ENCODE results near the gene HSPA12A.

The HSPA12A gene

GRCh38 chr10:116665541-116666125, 76.7 kb downstream of the HSPA12A start:
- DNase-seq (ENCODE audit: low read depth): no peak

DNA sequence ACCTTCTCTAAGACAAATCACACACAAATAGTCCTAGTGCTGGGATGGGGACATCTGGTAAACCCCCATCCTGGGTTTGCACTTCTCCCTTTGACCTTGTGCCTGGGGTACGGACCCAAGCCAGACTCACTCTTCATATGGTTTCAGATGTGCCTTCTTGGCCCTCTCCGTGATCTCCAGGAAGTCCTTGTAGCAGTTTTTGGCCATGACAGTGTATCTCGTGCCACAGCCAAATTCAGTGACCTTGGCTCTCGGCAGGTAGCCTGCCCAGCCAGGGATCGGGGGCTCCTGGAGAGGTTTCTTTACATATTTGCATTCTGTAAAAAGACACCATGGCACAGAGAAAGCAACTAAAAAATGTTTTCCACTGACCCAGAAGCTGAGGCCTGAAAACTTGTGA, 77.7 kb downstream of the HSPA12A start:
- no peak for DNase-seq (ENCODE audit: low read depth)

- no peak for DNase-seq (ENCODE audit: low read depth)
Measured at GRCh38 chr10:116663342-116663741, 79.0 kb downstream of the HSPA12A start.

- no peak for DNase-seq (ENCODE audit: low read depth)
Measured at GRCh38 chr10:116660860-116661259, 81.5 kb downstream of the HSPA12A start.

GRCh38 chr10:116659049-116659670, 83.2 kb downstream of the HSPA12A start:
- DNase-seq (ENCODE audit: low read depth): no peak

DNA sequence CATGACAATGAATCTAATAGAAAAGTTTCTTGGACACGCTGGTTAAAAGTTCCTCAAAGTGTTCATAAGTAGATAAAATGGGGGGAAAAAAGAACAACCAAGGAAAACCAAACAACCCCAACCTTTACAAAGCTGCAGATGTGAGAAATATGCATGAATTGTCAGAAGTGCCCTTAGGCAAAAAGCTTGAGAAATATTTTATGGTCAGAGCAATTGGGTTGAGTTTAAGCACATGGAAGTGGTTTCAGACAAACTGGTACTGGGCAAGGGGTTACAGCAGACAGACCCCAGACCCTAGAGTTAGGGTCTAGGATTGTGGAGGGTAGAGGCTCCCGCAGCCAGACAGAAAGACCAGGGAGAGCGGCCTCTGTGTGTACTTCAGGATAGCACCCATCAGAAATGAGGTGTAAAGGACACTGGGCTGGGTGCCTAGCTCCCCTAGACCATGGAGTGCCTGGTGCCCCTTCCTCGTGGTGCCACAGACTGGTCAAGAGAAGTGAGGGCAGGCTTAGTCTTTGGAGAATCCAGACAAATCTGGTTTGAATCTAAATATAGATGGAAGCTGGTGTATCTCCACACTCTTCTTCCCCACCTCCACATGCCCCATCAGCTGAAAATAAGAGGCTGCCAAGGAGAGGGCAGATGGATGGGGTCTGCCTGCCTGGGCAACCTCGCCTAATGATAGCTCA, 84.4 kb downstream of the HSPA12A start:
- DNase-seq (ENCODE audit: low read depth): no peak

DNA sequence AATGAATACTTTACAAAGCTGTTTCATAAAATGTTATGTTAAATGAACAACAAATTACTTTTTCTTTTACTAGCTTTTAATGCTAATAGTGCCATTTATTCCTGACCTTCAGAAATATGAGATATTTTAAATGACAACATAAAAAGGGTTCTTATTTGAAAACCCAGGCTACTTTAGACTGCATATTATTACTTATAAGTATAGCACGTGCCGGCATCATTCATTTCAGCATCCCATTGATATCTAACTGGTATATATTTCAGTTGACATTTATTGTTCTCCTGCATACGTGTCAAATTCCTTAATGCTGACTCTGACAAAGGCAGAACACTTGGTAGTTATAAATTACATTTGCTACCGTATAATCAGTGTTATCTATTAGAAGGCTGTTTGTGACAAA, 86.3 kb downstream of the HSPA12A start:
- no peak for DNase-seq (ENCODE audit: low read depth)

GRCh38 chr10:116655568-116655967, 86.8 kb downstream of the HSPA12A start:
- DNase-seq (ENCODE audit: low read depth): no peak

DNA sequence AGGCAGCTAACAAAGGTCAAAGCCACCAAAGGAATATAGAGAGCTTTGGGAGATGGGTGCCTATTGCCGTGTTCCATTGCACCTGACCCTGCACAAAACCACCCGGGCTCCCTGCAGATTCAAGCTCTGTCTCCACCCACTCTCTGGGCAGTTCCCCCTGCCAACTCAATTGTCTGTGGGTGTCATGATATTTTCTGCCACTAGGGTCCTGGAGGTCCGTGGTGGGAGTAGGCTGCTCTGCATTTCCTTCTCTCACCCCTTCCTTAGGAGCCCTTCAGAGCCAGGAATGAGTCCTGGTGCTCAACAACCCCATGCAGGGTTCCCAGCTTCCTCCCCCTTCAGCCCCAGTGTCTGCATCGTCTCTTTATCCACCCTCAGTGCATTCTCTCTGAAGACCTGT, 87.5 kb downstream of the HSPA12A start:
- DNase-seq (ENCODE audit: low read depth): no peak

DNA sequence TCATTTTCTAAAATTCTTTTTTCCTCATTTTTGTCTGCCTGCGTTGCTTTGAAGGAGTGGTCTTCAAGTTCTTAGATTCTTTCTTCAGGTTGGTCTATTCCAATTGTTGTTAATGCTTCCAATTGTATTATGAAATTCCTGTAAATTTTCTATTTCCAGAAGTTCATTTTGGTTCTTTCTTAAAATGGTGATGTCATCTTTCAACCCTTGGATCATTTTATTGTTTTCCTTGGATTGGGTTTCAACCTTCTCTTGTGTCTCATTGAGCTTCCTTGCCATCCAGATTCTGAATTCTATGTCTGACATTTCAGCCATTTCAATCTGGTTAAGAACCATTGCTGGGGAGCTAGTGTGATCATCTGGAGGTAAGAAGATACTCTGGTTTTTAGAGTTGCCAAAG, 88.5 kb downstream of the HSPA12A start:
- DNase-seq (ENCODE audit: low read depth): no peak

DNA sequence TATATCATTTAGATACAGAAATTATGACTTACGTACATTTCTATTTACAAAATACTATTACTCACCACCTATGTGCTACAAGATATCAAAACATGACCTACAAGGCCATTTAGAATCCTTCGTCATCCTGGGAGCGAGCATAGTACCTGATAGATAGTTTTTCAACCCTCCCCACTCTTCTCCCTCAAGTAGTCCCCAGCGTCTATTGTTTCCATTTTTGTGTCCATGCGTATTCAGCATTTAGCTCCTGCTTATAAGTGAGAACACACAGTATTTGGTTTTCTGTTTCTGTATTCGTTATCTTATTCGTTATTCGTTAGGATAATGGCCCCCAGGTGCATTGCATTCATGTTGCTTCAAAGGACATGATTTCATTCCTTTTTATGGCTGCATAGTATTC, 93.5 kb downstream of the HSPA12A start:
- no peak for DNase-seq (ENCODE audit: low read depth)

- no peak for DNase-seq (ENCODE audit: low read depth)
Measured at GRCh38 chr10:116646502-116646901, 95.9 kb downstream of the HSPA12A start.

DNA sequence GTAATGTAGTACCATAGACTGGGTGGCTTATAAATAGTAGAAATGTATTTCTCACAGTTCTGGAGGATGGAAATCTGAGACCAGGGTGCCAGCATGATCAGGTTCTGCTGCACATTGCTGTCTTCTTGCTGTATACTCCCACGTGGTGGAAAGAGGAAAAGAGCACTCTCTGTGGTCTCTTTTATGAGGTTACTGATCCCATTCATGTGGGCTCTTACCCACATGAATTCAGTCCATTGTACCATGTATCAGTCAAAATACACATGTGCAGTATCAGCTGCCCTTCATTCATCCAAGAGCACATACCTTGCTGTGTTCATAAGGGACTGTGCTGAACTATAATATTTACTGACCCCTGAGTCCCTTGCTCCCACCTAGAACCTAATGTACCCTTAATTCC, 104.5 kb downstream of the HSPA12A start:
- DNase-seq (ENCODE audit: low read depth): no peak

DNA sequence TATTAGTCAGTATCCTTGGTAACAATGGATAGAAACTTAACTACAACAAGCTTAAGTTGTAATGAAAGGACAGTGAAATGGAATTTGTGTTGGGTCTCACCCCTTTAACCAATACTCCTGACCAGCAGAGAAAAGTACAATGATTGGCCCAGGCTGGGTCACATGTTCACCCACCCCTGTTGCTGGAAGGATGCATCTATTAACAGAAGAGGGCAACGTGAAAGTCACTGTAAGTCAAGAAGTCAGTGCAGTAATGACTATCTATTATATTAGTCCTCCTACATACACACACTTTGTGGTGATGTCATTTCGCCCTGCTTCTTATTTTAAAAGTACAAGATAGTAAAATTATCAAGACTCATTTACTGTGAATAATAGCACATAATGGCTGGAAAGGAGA, 105.4 kb downstream of the HSPA12A start:
- DNase-seq (ENCODE audit: low read depth): no peak

DNA sequence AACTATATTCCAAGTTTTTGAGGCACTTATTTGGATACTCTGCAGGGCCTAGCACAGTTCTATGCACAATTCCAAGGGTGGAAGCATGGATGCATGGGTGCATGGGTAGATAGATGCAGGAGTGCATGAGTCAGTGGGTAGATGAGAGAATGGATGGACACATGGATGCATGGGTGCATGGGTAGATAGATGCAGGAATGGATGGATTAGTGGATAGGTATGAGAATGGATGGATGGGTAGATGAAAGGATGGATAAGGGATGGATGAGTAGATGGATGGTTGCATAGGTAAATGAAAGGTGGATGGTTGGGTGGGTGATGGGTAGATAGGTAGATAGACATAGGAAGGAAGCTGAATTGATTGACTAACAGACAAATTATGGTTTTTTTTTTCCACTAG, 106.0 kb downstream of the HSPA12A start:
- DNase-seq (ENCODE audit: low read depth): no peak

GRCh38 chr10:116634126-116634975, 108.0 kb downstream of the HSPA12A start:
- DNase-seq (ENCODE audit: low read depth): no peak

DNA sequence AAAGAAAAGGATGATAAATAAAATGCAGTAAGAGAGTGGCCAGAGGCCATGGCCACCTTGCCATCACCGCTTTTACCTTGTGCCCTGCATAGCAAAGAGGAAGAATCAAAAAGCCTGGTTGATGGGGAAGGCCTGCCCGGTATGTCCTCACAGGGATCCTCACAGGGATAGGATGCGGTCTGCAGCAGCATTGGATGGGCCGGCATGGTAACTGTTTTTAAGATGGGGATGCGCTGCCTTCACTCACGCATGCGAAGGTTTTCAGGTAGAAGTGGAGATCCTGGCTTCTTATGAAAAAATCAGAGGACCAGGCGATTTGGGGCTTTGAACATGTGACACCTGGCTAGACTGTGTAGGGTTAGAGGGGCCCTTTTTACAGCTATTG, 109.2 kb downstream of the HSPA12A start:
- no peak for DNase-seq (ENCODE audit: low read depth)

DNA sequence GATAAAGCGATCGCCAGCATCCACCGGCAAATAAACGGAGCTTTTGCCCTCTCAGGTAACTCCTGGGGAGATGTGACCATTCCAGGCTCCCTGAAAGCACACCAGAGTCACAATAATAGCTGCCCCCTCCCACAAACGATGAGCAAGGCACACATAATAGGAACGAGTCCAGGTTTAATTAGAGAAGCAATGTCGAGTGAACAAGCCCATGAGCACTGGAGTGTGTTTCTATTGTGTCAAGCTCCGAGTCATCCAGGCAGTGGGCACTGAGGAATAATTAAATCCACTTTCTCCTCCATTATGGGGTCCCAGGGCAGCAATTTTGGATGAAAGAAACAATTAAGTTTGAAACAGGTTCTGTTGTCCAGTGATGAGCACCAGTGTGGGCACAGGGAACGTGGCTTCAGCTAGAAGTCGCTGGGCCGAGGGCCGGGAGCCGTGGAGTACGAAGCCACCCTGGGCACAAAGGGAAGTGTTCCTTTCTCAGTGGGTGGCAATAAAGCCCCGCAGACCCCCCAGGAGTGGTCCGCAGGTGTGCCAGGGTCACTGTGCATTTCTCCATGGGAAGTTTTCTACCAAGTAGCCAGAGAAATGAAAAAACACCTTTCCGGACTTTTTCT, 109.7 kb downstream of the HSPA12A start:
- DNase-seq (ENCODE audit: low read depth): no peak

DNA sequence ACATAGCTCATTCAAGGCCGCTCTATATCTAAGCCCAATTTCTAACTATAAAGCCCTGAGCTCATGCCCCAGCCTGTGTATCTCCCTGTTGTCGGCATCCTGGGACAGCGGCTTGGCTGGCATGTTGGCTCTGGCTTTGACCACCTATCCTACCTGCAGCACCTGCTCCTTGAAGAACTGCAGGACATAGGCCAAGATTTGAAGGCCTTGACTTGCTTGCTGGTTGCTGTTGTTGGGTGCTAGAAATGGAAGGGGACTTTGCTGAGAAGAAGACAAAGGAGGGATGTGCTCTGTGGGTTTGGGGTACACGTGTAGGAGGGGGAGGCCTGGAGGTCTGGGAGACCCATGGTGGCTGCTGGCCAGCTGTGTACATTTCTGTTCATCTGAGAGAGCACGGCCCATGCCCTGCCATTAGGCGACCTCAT, 110.5 kb downstream of the HSPA12A start:
- DNase-seq (ENCODE audit: low read depth): no peak

- no peak for DNase-seq (ENCODE audit: low read depth)
Measured at GRCh38 chr10:116630020-116630419, 112.3 kb downstream of the HSPA12A start.

- DNase-seq (ENCODE audit: low read depth): no peak
Measured at GRCh38 chr10:116629340-116629739, 113.0 kb downstream of the HSPA12A start.

- DNase-seq (ENCODE audit: low read depth): no peak
Measured at GRCh38 chr10:116627386-116627933, 114.9 kb downstream of the HSPA12A start.
